Right atrium auricular region (tissue), 2 donors: ENCODE measurements around the gene MOBP. TPM values are rescaled to one million over a fixed set of nuclear protein-coding genes. Genes with fewer than 3 reads are reported as not detected.

ENCODE experiments used
- DNase-seq: peaks from one replicate; pipeline ENCODE4 v3.0.0-alpha.2; 2019; ENCODE audit warnings: low spot score
- H3K27ac ChIP-seq, 2 donors: fragments of 200-600 bp; sonication (generic); 1 replicate in 1 of 2; 2 replicates in 1 of 2; pipeline ENCODE4 v1.5.1; 2016 to 2019
- H3K27me3 ChIP-seq, 2 donors: fragments of 200-600 bp; sonication (generic); one replicate each; pipeline versions ENCODE4 v1.5.1 to v1.6.0; 2017 to 2019
- H3K36me3 ChIP-seq: fragments of 200-600 bp; sonication (generic); one replicate; pipeline ENCODE4 v1.5.1; 2016
- H3K4me1 ChIP-seq, 2 donors: fragments of 200-600 bp; sonication (generic); one replicate each; pipeline versions ENCODE4 v1.5.1 to v1.6.0; 2017 to 2019
- H3K4me3 ChIP-seq, 2 donors: fragments of 200-600 bp; sonication (generic); 1 replicate in 1 of 2; 2 replicates in 1 of 2; pipeline ENCODE4 v1.5.1; 2017 to 2019; ENCODE audit warnings: mild to moderate bottlenecking in 1 of 2, moderate library complexity in 1 of 2
- H3K9me3 ChIP-seq, 2 donors: fragments of 200-600 bp; sonication (generic); one replicate each; pipeline ENCODE4 v1.5.1; 2019
- CTCF ChIP-seq, 2 donors: fragments of 200-600 bp; sonication (generic); IDR thresholded peaks; one replicate each; pipeline ENCODE4 v1.5.1; 2019; ENCODE audit warnings: antibody characterized with exemption in 2 of 2
- total RNA-seq, 2 donors: library from RNA; depleted of rRNA; stranded (reverse); fragments of >200 nt; gene quantifications; one replicate each; pipeline ENCODE4 v1.1.0, GENCODE V29; 2016

MOBP gene
- total RNA-seq, 2 donors from 2014 or later, result 0.20 TPM; not detected in 1

DNA sequence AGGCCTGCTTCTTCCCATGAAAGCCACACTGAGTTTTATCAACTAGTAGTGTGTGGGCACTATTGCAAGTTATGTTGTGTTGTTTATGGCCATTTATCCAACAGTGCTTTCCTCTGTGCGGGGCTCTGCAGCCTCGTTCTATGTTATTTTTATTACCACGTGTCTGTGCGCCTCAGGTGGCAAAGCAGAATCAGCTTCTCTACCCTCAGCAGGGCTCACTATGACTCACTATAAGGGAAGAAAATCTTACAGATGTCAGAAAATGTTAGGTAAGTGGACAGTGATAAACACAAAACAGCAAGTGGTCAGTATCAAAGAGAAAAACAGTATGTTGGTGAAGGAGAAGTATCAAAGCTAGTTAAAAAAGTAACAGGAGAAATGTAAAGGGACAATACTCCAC is 61.4 kb downstream of the MOBP start:
- Histone ChIP-seq H3K9me3 (peaks cover 0 to 8% of the 10 kb centered on the region in 2 donors), H3K36me3 (no peaks in the 10 kb centered on the region), H3K27me3 (no peaks in the 10 kb centered on the region), H3K27ac (no peak overlapping the region), H3K4me1 (no peaks in the 10 kb centered on the region), H3K4me3 (no peak overlapping the region)
- no peak for DNase-seq
- no peak for TF ChIP-seq CTCF (IDR thresholded peaks at IDR 0.05)

- Histone ChIP-seq H3K9me3 (peaks cover 0 to under 1% of the 10 kb centered on the region in 2 donors), H3K4me3 (no peak overlapping the region), H3K36me3 (no peaks in the 10 kb centered on the region), H3K4me1 (no peaks in the 10 kb centered on the region), H3K27ac (no peak overlapping the region), H3K27me3 (no peaks in the 10 kb centered on the region)
- DNase-seq, result no peak
- no peak for TF ChIP-seq CTCF (IDR thresholded peaks at IDR 0.05)
Measured at GRCh38 chr3:39529577-39529976, 62.1 kb downstream of the MOBP start.

DNA sequence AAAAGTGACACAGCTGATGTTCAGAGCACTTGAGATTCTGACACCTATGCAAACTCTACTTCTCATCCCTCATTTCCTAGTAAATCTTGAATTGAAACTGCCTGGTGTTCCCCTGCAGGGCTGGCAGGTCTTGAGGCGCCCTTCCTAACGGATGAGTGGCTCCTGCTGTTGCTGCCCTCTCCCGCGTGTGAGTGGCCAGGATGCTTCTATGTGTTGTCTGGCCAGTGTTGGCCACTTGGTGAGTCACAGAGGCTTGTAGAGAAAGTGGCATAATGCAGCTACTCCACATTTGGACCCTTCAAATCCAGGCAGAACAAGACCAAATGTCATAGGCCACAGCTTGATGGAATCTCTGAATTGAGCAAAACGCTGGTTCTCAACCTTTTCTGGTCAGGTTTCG is 63.6 kb downstream of the MOBP start:
- DNase-seq, result no peak
- no peaks in the 10 kb centered on the region for H3K36me3 ChIP-seq
- TF ChIP-seq CTCF (IDR thresholded peaks at IDR 0.05), result no peak
- no peaks in the 10 kb centered on the region for H3K27me3 ChIP-seq
- H3K4me3 ChIP-seq, result no peak overlapping the region
- no peak overlapping the region for H3K27ac ChIP-seq
- no peaks in the 10 kb centered on the region for H3K4me1 ChIP-seq
- H3K9me3 ChIP-seq, result no peaks in the 10 kb centered on the region

GRCh38 chr3:39531665-39532064 is 64.2 kb downstream of the MOBP start:
- DNase-seq, result no peak
- H3K4me3 ChIP-seq, result no peak overlapping the region
- no peaks in the 10 kb centered on the region for H3K9me3 ChIP-seq
- H3K4me1 ChIP-seq, result no peaks in the 10 kb centered on the region
- no peaks in the 10 kb centered on the region for H3K36me3 ChIP-seq
- no peak for TF ChIP-seq CTCF (IDR thresholded peaks at IDR 0.05)
- peak overlapping the region in 1 of 2 donors; percentile 30 for H3K27ac ChIP-seq
- H3K27me3 ChIP-seq, result no peaks in the 10 kb centered on the region

GRCh38 chr3:39532777-39533176 is 65.3 kb downstream of the MOBP start:
- H3K27me3 ChIP-seq, result no peaks in the 10 kb centered on the region
- H3K4me3 ChIP-seq, result no peak overlapping the region
- no peaks in the 10 kb centered on the region for H3K36me3 ChIP-seq
- no peaks in the 10 kb centered on the region for H3K9me3 ChIP-seq
- H3K4me1 ChIP-seq, result no peaks in the 10 kb centered on the region
- H3K27ac ChIP-seq, result no peak overlapping the region
- TF ChIP-seq CTCF (IDR thresholded peaks at IDR 0.05), result no peak
- no peak for DNase-seq

DNA sequence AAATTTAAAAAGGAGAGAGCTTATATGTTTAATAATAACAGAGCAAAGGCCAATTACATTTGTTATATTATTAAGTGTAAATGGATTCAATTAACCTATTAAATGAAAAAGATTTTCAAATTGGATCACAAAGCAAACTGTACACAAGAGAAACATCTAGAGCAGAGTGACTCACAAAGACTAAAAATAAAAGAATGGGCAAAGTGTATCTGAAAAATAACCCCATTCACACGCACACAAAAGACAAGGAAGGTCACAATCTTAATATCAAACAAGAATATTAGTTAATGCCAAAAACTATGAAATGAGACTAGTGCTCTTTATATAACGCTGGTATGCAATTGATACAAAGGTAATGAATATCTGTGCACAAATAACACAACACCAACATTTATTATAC is 65.7 kb downstream of the MOBP start:
- Histone ChIP-seq H3K36me3 (no peaks in the 10 kb centered on the region), H3K27me3 (no peaks in the 10 kb centered on the region), H3K4me3 (no peak overlapping the region), H3K27ac (no peak overlapping the region), H3K9me3 (no peaks in the 10 kb centered on the region), H3K4me1 (no peaks in the 10 kb centered on the region)
- no peak for TF ChIP-seq CTCF (IDR thresholded peaks at IDR 0.05)
- DNase-seq, result no peak
